ENCODE data around the gene TMOD4. TPM values are rescaled to one million over a fixed set of nuclear protein-coding genes. Genes with fewer than 3 reads are reported as not detected.
A peak's percentile ranks its signal among the peaks of the same experiment; 100 is the strongest.

Gene TMOD4
- total and polyA plus RNA-seq, 2 of the 13 experiments (the other 11 are each of a cell fraction or from before 2014, with no cell fraction given): 0.66 TPM; not detected in 1

- TF ChIP-seq, protein P1, sequence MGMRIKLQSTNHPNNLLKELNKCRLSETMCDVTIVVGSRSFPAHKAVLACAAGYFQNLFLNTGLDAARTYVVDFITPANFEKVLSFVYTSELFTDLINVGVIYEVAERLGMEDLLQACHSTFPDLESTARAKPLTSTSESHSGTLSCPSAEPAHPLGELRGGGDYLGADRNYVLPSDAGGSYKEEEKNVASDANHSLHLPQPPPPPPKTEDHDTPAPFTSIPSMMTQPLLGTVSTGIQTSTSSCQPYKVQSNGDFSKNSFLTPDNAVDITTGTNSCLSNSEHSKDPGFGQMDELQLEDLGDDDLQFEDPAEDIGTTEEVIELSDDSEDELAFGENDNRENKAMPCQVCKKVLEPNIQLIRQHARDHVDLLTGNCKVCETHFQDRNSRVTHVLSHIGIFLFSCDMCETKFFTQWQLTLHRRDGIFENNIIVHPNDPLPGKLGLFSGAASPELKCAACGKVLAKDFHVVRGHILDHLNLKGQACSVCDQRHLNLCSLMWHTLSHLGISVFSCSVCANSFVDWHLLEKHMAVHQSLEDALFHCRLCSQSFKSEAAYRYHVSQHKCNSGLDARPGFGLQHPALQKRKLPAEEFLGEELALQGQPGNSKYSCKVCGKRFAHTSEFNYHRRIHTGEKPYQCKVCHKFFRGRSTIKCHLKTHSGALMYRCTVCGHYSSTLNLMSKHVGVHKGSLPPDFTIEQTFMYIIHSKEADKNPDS (CRISPR knock-in tag; IDR thresholded peaks at IDR 0.05): no peak
- TF ChIP-seq IRF9 (CRISPR knock-in tag; IDR thresholded peaks at IDR 0.05; ENCODE audit: borderline replicate concordance) (peak; percentile 87; the same call in 1 of the 2 replicates), ZNF350 (CRISPR knock-in tag; IDR thresholded peaks at IDR 0.05; ENCODE audit: borderline replicate concordance, low read depth) (peak; percentile 90), TAF15 (IDR thresholded peaks at IDR 0.05; ENCODE audit: low read depth, low read length, poor library complexity, severe bottlenecking) (no peak), BRCA1 (CRISPR knock-in tag; IDR thresholded peaks at IDR 0.05) (peak; percentile 67; the same call in 1 of the 2 replicates), ZFP36L1 (CRISPR knock-in tag; IDR thresholded peaks at IDR 0.05) (peak; percentile 39; the same call in 1 of the 2 replicates), MXD3 (CRISPR knock-in tag; IDR thresholded peaks at IDR 0.05) (peak; percentile 90), TRIM24 (CRISPR knock-in tag; IDR thresholded peaks at IDR 0.05) (no peak), ZNF644 (CRISPR knock-in tag; IDR thresholded peaks at IDR 0.05; ENCODE audit: low read depth) (no peak), TOPORS (CRISPR knock-in tag; IDR thresholded peaks at IDR 0.05) (peak; percentile 75; the same call in 1 of the 2 replicates), FOSL2 (CRISPR knock-in tag; IDR thresholded peaks at IDR 0.05) (peak; percentile 51), PPARG (CRISPR knock-in tag; conservative IDR thresholded peaks at IDR 0.05) (peak; percentile 71; the same call in 1 of the 2 replicates), ZNF607 (CRISPR knock-in tag; IDR thresholded peaks at IDR 0.05; ENCODE audit: borderline replicate concordance) (peak; percentile 58; the same call in 1 of the 2 replicates), SP4 (CRISPR knock-in tag; IDR thresholded peaks at IDR 0.05) (peak; percentile 77; the same call in 1 of the 2 replicates), POGZ (CRISPR knock-in tag; IDR thresholded peaks at IDR 0.05) (peak; percentile 44), TBP (CRISPR knock-in tag; IDR thresholded peaks at IDR 0.05) (no peak)
- TF ChIP-seq, protein P2, sequence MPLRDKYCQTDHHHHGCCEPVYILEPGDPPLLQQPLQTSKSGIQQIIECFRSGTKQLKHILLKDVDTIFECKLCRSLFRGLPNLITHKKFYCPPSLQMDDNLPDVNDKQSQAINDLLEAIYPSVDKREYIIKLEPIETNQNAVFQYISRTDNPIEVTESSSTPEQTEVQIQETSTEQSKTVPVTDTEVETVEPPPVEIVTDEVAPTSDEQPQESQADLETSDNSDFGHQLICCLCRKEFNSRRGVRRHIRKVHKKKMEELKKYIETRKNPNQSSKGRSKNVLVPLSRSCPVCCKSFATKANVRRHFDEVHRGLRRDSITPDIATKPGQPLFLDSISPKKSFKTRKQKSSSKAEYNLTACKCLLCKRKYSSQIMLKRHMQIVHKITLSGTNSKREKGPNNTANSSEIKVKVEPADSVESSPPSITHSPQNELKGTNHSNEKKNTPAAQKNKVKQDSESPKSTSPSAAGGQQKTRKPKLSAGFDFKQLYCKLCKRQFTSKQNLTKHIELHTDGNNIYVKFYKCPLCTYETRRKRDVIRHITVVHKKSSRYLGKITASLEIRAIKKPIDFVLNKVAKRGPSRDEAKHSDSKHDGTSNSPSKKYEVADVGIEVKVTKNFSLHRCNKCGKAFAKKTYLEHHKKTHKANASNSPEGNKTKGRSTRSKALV (CRISPR knock-in tag; IDR thresholded peaks at IDR 0.05): peak; percentile 37
- TF ChIP-seq, protein P3, sequence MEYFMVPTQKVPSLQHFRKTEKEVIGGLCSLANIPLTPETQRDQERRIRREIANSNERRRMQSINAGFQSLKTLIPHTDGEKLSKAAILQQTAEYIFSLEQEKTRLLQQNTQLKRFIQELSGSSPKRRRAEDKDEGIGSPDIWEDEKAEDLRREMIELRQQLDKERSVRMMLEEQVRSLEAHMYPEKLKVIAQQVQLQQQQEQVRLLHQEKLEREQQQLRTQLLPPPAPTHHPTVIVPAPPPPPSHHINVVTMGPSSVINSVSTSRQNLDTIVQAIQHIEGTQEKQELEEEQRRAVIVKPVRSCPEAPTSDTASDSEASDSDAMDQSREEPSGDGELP (IDR thresholded peaks at IDR 0.05; ENCODE audit: borderline replicate concordance, low read depth): peak; percentile 56; the same call in 1 of the 2 replicates
These were observed 14.1 kb upstream of the TMOD4 start, which contains the start of gene VPS72 (continued) for GRCh38 chr1:151189637-151190445.

All from HepG2 (cell line).